IgD-negative memory B cell (primary cell): ENCODE results near the gene MAP3K13. TPM values are rescaled to one million over a fixed set of nuclear protein-coding genes. Genes with fewer than 3 reads are reported as not detected.

ENCODE experiments used
- H3K27ac Mint-ChIP-seq, 3 donors: one replicate each; pipeline ENCODE4 v1.8.0; 2020 to 2022; ENCODE audit warnings: mild to moderate bottlenecking in 3 of 3, mixed read lengths in 3 of 3, moderate library complexity in 1 of 3
- H3K27me3 Mint-ChIP-seq: one replicate; pipeline ENCODE4 v1.8.0; 2021; ENCODE audit warnings: mixed read lengths
- H3K36me3 Mint-ChIP-seq: one replicate; pipeline ENCODE4 v1.8.0; 2020; ENCODE audit warnings: mild to moderate bottlenecking, mixed read lengths
- H3K4me1 Mint-ChIP-seq, 3 donors: one replicate each; pipeline ENCODE4 v1.8.0; 2020 to 2022; ENCODE audit warnings: mixed read lengths in 3 of 3, mild to moderate bottlenecking in 1 of 3
- H3K4me3 Mint-ChIP-seq, 4 donors: one replicate each; pipeline ENCODE4 v1.8.0; 2020 to 2022; ENCODE audit warnings: mild to moderate bottlenecking in 4 of 4, mixed read lengths in 4 of 4, moderate library complexity in 3 of 4
- H3K9me3 Mint-ChIP-seq, 3 donors: one replicate each; pipeline ENCODE4 v1.8.0; 2020 to 2021; ENCODE audit warnings: mixed read lengths in 3 of 3, mild to moderate bottlenecking in 1 of 3
- polyA plus RNA-seq: library from polyadenylated mRNA; unstranded; fragments of 300-500 nt; fragmentation: Illumina TruSeq; gene quantifications from one replicate; pipeline ENCODE4 v1.2.3, GENCODE V29; 2021

Gene MAP3K13
- polyA plus RNA-seq, 1 donor from 2014 or later = 53.4 TPM

- peaks cover 16% of the 10 kb centered on the region for H3K36me3 Mint-ChIP-seq
- H3K4me1 Mint-ChIP-seq = peaks cover 0 to 5% (median 4%) of the 10 kb centered on the region in 3 donors
- H3K27me3 Mint-ChIP-seq = no peaks in the 10 kb centered on the region
- no peak overlapping the region for H3K27ac Mint-ChIP-seq
- peaks cover 0 to 8% (median 0%) of the 10 kb centered on the region in 3 donors for H3K9me3 Mint-ChIP-seq
- no peak overlapping the region for H3K4me3 Mint-ChIP-seq
Measured at GRCh38 chr3:185479373-185479945, 116.5 kb downstream of the MAP3K13 start.

GRCh38 chr3:185484296-185484695 lies 121.4 kb downstream of the MAP3K13 start:
- H3K27me3 Mint-ChIP-seq = no peaks in the 10 kb centered on the region
- peaks cover 0 to 5% (median 4%) of the 10 kb centered on the region in 3 donors for H3K4me1 Mint-ChIP-seq
- H3K4me3 Mint-ChIP-seq = no peak overlapping the region
- peaks cover 9% of the 10 kb centered on the region for H3K36me3 Mint-ChIP-seq
- no peak overlapping the region for H3K27ac Mint-ChIP-seq
- peaks cover 0 to 6% (median 0%) of the 10 kb centered on the region in 3 donors for H3K9me3 Mint-ChIP-seq

GRCh38 chr3:185486394-185486793 lies 123.5 kb downstream of the MAP3K13 start:
- H3K4me3 Mint-ChIP-seq = no peak overlapping the region
- no peaks in the 10 kb centered on the region for H3K27me3 Mint-ChIP-seq
- no peak overlapping the region for H3K27ac Mint-ChIP-seq
- peaks cover 0 to 6% (median 5%) of the 10 kb centered on the region in 3 donors for H3K4me1 Mint-ChIP-seq
- peaks cover 13% of the 10 kb centered on the region for H3K36me3 Mint-ChIP-seq
- peaks cover 0 to 2% (median 0%) of the 10 kb centered on the region in 3 donors for H3K9me3 Mint-ChIP-seq

- no peak overlapping the region for H3K4me3 Mint-ChIP-seq
- H3K27me3 Mint-ChIP-seq = no peaks in the 10 kb centered on the region
- no peaks in the 10 kb centered on the region for H3K9me3 Mint-ChIP-seq
- no peak overlapping the region for H3K27ac Mint-ChIP-seq
- H3K36me3 Mint-ChIP-seq = peaks cover 9% of the 10 kb centered on the region
- H3K4me1 Mint-ChIP-seq = peaks cover 0 to 3% (median 1%) of the 10 kb centered on the region in 3 donors
Measured at GRCh38 chr3:185488465-185488864, 125.5 kb downstream of the MAP3K13 start.

GRCh38 chr3:185489462-185489861 lies 126.5 kb downstream of the MAP3K13 start:
- H3K27me3 Mint-ChIP-seq = no peaks in the 10 kb centered on the region
- H3K9me3 Mint-ChIP-seq = no peaks in the 10 kb centered on the region
- H3K4me1 Mint-ChIP-seq = peaks cover 0 to 3% (median 1%) of the 10 kb centered on the region in 3 donors
- no peak overlapping the region for H3K4me3 Mint-ChIP-seq
- peaks cover 14% of the 10 kb centered on the region for H3K36me3 Mint-ChIP-seq
- no peak overlapping the region for H3K27ac Mint-ChIP-seq

GRCh38 chr3:185490241-185490640 lies 127.3 kb downstream of the MAP3K13 start:
- peaks cover 0 to 3% (median 1%) of the 10 kb centered on the region in 3 donors for H3K4me1 Mint-ChIP-seq

GRCh38 chr3:185498503-185499396 lies 135.8 kb downstream of the MAP3K13 start, which contains the start of gene TMEM41A:
Gene TMEM41A, minus strand, starts transcription at chr3:185499035. Its CDS starts 74 bp downstream, at chr3:185498961.
- Mint-ChIP-seq H3K9me3 (no peaks in the 10 kb centered on the region), H3K36me3 (peaks cover 7% of the 10 kb centered on the region), H3K27ac (peak within 1 kb of the TSS; percentile 83 to 94 (median 87)), H3K4me1 (peaks cover 0 to 11% (median 7%) of the 10 kb centered on the region in 3 donors), H3K4me3 (peak within 1 kb of the TSS; percentile 91 to 98 (median 94)), H3K27me3 (peaks cover 6% of the 10 kb centered on the region)

More at GRCh38 chr3:185490241-185490640, 127.3 kb downstream of the MAP3K13 start:
- peaks cover 14% of the 10 kb centered on the region for H3K36me3 Mint-ChIP-seq
- H3K27me3 Mint-ChIP-seq = no peaks in the 10 kb centered on the region
- H3K9me3 Mint-ChIP-seq = no peaks in the 10 kb centered on the region
- H3K4me3 Mint-ChIP-seq = peak overlapping the region in 1 of 4 donors; percentile 27
- H3K27ac Mint-ChIP-seq = no peak overlapping the region

- peaks cover 0 to 3% (median 0%) of the 10 kb centered on the region in 3 donors for H3K4me1 Mint-ChIP-seq
- H3K36me3 Mint-ChIP-seq = peaks cover 2% of the 10 kb centered on the region
- peaks cover 6% of the 10 kb centered on the region for H3K27me3 Mint-ChIP-seq
- no peak overlapping the region for H3K4me3 Mint-ChIP-seq
- H3K27ac Mint-ChIP-seq = no peak overlapping the region
- H3K9me3 Mint-ChIP-seq = no peaks in the 10 kb centered on the region
Measured at GRCh38 chr3:185502987-185503386, 140.1 kb downstream of the MAP3K13 start.

- no peak overlapping the region for H3K4me3 Mint-ChIP-seq
- H3K27ac Mint-ChIP-seq = no peak overlapping the region
- peaks cover 8% of the 10 kb centered on the region for H3K27me3 Mint-ChIP-seq
- peaks cover 2% of the 10 kb centered on the region for H3K36me3 Mint-ChIP-seq
- peaks cover 0 to 3% (median 0%) of the 10 kb centered on the region in 3 donors for H3K4me1 Mint-ChIP-seq
- H3K9me3 Mint-ChIP-seq = no peaks in the 10 kb centered on the region
Measured at GRCh38 chr3:185503521-185503920, 140.6 kb downstream of the MAP3K13 start.

GRCh38 chr3:185504636-185505035 lies 141.7 kb downstream of the MAP3K13 start:
- Mint-ChIP-seq H3K27me3 (peaks cover 8% of the 10 kb centered on the region), H3K4me1 (no peaks in the 10 kb centered on the region), H3K36me3 (peaks cover 2% of the 10 kb centered on the region), H3K4me3 (no peak overlapping the region), H3K9me3 (no peaks in the 10 kb centered on the region), H3K27ac (no peak overlapping the region)

GRCh38 chr3:185507883-185508282 lies 144.9 kb downstream of the MAP3K13 start:
- no peak overlapping the region for H3K27ac Mint-ChIP-seq
- H3K27me3 Mint-ChIP-seq = peaks cover 5% of the 10 kb centered on the region
- no peaks in the 10 kb centered on the region for H3K36me3 Mint-ChIP-seq

GRCh38 chr3:185508335-185508991 lies 145.5 kb downstream of the MAP3K13 start:
- H3K9me3 Mint-ChIP-seq = no peaks in the 10 kb centered on the region
- no peaks in the 10 kb centered on the region for H3K4me1 Mint-ChIP-seq
- no peaks in the 10 kb centered on the region for H3K36me3 Mint-ChIP-seq
- H3K27me3 Mint-ChIP-seq = peaks cover 2% of the 10 kb centered on the region
- H3K4me3 Mint-ChIP-seq = no peak overlapping the region
- H3K27ac Mint-ChIP-seq = no peak overlapping the region

More at GRCh38 chr3:185507883-185508282, 144.9 kb downstream of the MAP3K13 start:
- Mint-ChIP-seq H3K4me1 (no peaks in the 10 kb centered on the region), H3K9me3 (no peaks in the 10 kb centered on the region), H3K4me3 (no peak overlapping the region)

- H3K36me3 Mint-ChIP-seq = no peaks in the 10 kb centered on the region
- no peaks in the 10 kb centered on the region for H3K9me3 Mint-ChIP-seq
- peaks cover 3% of the 10 kb centered on the region for H3K27me3 Mint-ChIP-seq
- H3K27ac Mint-ChIP-seq = no peak overlapping the region
- H3K4me3 Mint-ChIP-seq = no peak overlapping the region
- H3K4me1 Mint-ChIP-seq = no peaks in the 10 kb centered on the region
Measured at GRCh38 chr3:185511711-185512110, 148.8 kb downstream of the MAP3K13 start.

- no peak overlapping the region for H3K27ac Mint-ChIP-seq
- peaks cover 3% of the 10 kb centered on the region for H3K27me3 Mint-ChIP-seq
- H3K4me1 Mint-ChIP-seq = no peaks in the 10 kb centered on the region
- no peaks in the 10 kb centered on the region for H3K9me3 Mint-ChIP-seq
- H3K36me3 Mint-ChIP-seq = peaks cover 2% of the 10 kb centered on the region
- no peak overlapping the region for H3K4me3 Mint-ChIP-seq
Measured at GRCh38 chr3:185517387-185518130, 154.6 kb downstream of the MAP3K13 start.
